ENCODE measurements around the gene MTUS2. TPM values are rescaled to one million over a fixed set of nuclear protein-coding genes. Genes with fewer than 3 reads are reported as not detected.

Gene MTUS2
- total and polyA plus RNA-seq, 2 donors (not counting 3 experiments of a cell fraction or from before 2014, with no cell fraction given): not detected

DNA sequence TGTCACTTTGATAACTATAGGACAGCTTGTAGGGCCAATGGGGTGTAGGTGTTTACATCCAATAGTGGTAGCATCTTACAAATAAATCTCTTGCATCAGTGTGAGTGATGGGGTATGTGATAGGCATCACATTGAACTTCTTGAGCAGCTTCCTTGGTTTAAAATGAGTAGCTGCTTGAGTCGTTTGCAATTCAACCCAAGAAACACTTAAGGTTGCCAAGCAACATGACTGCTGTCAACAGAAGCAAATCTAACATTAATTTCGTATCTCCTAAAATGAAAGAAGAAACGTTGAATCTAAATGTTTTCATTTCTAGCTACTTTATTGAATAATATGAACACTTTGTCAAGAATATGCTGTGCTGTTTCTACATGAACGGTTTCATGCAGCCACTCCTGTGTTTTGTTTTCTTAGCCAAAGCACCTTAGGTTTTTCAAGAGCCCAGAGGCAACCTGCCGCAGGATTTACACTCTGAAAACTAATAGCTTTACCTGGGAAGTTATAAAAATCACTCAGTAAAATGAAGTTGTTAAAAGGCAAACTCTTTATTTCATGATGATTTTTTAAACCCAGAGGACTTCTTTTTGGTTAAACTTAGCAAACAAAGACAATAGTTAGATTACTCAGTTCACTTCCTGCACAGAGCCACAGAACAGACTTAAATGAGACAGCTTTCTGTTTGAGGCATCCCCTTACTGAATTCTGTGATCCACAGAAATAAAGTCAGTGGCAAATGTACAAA is 305.2 kb downstream of the MTUS2 start:
- H3K9me3 ChIP-seq (replicated peaks; ENCODE audit: control insufficient read depth, insufficient read depth, low read length): no peaks in the 10 kb centered on the region
- H3K27me3 ChIP-seq (ENCODE audit: control insufficient read depth in 2 of 2, insufficient read depth in 2 of 2, low read length in 2 of 2): no peaks in the 10 kb centered on the region
- no peaks in the 10 kb centered on the region for H3K9me1 ChIP-seq (replicated peaks; ENCODE audit: control insufficient read depth, extremely low read depth, insufficient read depth, low read length)
- no peak for FAIRE-seq
- H3K36me3 ChIP-seq (ENCODE audit: control insufficient read depth in 2 of 2, extremely low read depth in 1 of 2, insufficient read depth in 2 of 2, low read length in 2 of 2): no peaks in the 10 kb centered on the region
- TF ChIP-seq EZH2 (IDR thresholded peaks at IDR 0.05; ENCODE audit: borderline replicate concordance, low read depth, low read length, severe bottlenecking): no peak
- TF ChIP-seq, protein P1, sequence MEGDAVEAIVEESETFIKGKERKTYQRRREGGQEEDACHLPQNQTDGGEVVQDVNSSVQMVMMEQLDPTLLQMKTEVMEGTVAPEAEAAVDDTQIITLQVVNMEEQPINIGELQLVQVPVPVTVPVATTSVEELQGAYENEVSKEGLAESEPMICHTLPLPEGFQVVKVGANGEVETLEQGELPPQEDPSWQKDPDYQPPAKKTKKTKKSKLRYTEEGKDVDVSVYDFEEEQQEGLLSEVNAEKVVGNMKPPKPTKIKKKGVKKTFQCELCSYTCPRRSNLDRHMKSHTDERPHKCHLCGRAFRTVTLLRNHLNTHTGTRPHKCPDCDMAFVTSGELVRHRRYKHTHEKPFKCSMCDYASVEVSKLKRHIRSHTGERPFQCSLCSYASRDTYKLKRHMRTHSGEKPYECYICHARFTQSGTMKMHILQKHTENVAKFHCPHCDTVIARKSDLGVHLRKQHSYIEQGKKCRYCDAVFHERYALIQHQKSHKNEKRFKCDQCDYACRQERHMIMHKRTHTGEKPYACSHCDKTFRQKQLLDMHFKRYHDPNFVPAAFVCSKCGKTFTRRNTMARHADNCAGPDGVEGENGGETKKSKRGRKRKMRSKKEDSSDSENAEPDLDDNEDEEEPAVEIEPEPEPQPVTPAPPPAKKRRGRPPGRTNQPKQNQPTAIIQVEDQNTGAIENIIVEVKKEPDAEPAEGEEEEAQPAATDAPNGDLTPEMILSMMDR (IDR thresholded peaks at IDR 0.05; ENCODE audit: extremely low read depth in 1 of 2, insufficient read depth in 1 of 2, low read depth in 1 of 2, low read length in 2 of 2): no peak
- no peak for TF ChIP-seq POLR2AphosphoS5 (IDR thresholded peaks at IDR 0.05; ENCODE audit: insufficient read depth, low read depth, low read length)
- TF ChIP-seq, protein P2, sequence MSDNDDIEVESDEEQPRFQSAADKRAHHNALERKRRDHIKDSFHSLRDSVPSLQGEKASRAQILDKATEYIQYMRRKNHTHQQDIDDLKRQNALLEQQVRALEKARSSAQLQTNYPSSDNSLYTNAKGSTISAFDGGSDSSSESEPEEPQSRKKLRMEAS (IDR thresholded peaks at IDR 0.05; ENCODE audit: insufficient read depth, insufficient read length): no peak
- TF ChIP-seq GATA2 (IDR thresholded peaks at IDR 0.05; ENCODE audit: insufficient read depth, insufficient read length, low read depth, low read length): no peak
- TF ChIP-seq FOS (IDR thresholded peaks at IDR 0.05; ENCODE audit: borderline replicate concordance, insufficient read depth, low read length): no peak
- no peak for TF ChIP-seq JUN (IDR thresholded peaks at IDR 0.05; ENCODE audit: borderline replicate concordance, insufficient read depth, insufficient read length, low read depth)
- TF ChIP-seq MYC (IDR thresholded peaks at IDR 0.05; ENCODE audit: low read depth, low read length): no peak
- no peak for TF ChIP-seq POLR2A (IDR thresholded peaks at IDR 0.05; ENCODE audit: low read depth, low read length)
- H3K4me3 ChIP-seq (replicated peaks in 1 of 3; ENCODE audit: insufficient read depth in 1 of 3, low read depth in 1 of 3, low read length in 3 of 3): no peak overlapping the region
- H3K4me2 ChIP-seq (ENCODE audit: insufficient read depth, low read length): no peak overlapping the region
- ChIA-PET POLR2A (no interaction called here), CTCF (no interaction called here)
- dilution Hi-C loops (cut with MboI; ENCODE audit: extremely low pct_ligation_motif_present, low sequenced_read_pairs): no loop called here
- H3K27ac ChIP-seq (ENCODE audit: insufficient read depth, low read depth, low read length): no peak overlapping the region
- no peaks in the 10 kb centered on the region for H3K79me2 ChIP-seq (ENCODE audit: control insufficient read depth, insufficient read depth, low read length)
- no peak overlapping the region for H2AFZ ChIP-seq (ENCODE audit: low read depth, low read length)
- no peak overlapping the region for H3K9ac ChIP-seq (replicated peaks; ENCODE audit: extremely low read depth, insufficient read depth, low read length)
- no TSS peak for BruUV-seq (replicated peaks)
- H3K4me1 ChIP-seq (ENCODE audit: control insufficient read depth, extremely low read depth, insufficient read depth, low read length): no peaks in the 10 kb centered on the region
- intact Hi-C loops (cut with micrococcal nuclease): no loop called here
- H4K20me1 ChIP-seq (replicated peaks; ENCODE audit: control insufficient read depth, extremely low read depth, insufficient read depth, low read length): no peaks in the 10 kb centered on the region
- DNase-seq (ENCODE audit: low read depth, low spot score): no peak
